SK-N-MC (cell line): Measurements from ENCODE around the gene PNKP.

Experiments used
- DNase-seq: peaks from one replicate; pipeline ENCODE4 v3.0.0-alpha.2; 2011; ENCODE audit warnings: low read depth, low spot score
- H3K27ac ChIP-seq: fragments of 200-600 bp; sonication (generic); 2 replicates; pipeline ENCODE4 v1.5.1; 2016; ENCODE audit warnings: mixed run types
- H3K36me3 ChIP-seq: fragments of 200-600 bp; sonication (generic); 2 replicates; pipeline ENCODE4 v1.6.1; 2017; ENCODE audit warnings: antibody characterized with exemption, low read length, mixed read lengths; ENCODE audit not compliant: insufficient read depth
- H3K4me3 ChIP-seq: fragments of 200-600 bp; sonication (generic); 2 replicates; pipeline ENCODE4 v1.5.1; 2016
- H3K9ac ChIP-seq: fragments of 200-600 bp; sonication (generic); 2 replicates; pipeline ENCODE4 v1.8.0; 2017; ENCODE audit warnings: mixed run types, mixed read lengths; ENCODE audit not compliant: insufficient read length
- H3K9me3 ChIP-seq: fragments of 200-600 bp; sonication (generic); 2 replicates; pipeline ENCODE4 v1.6.1; 2017; ENCODE audit warnings: low read depth, mild to moderate bottlenecking, antibody characterized with exemption, low read length, moderate library complexity, mixed read lengths
- EZH2 ChIP-seq: fragments of 200-600 bp; sonication (generic); IDR thresholded peaks from one replicate; pipeline ENCODE4 v1.6.1; 2017; ENCODE audit warnings: antibody characterized with exemption
- FOXP2 ChIP-seq: optimal IDR thresholded peaks from 2 replicates; pipeline ENCODE3; 2011; ENCODE audit warnings: mild to moderate bottlenecking, moderate library complexity; ENCODE audit not compliant: insufficient read depth; ENCODE audit errors: extremely low read length, control extremely low read depth
- POLR2AphosphoS5 ChIP-seq: IDR thresholded peaks from 2 replicates; pipeline ENCODE4 v1.6.1; 2012; ENCODE audit warnings: mild to moderate bottlenecking, low read depth, low read length, borderline replicate concordance

The PNKP gene

GRCh38 chr19:49874503-49875157, 7.3 kb upstream of the PNKP start:
- Histone ChIP-seq H3K9me3 (no peaks in the 10 kb centered on the region), H3K9ac (peak overlapping the region; percentile 100), H3K4me3 (no peak overlapping the region), H3K27ac (no peak overlapping the region; the same call in 1 of the 2 replicates), H3K36me3 (peaks cover 14% of the 10 kb centered on the region)
- no peak for TF ChIP-seq EZH2
- TF ChIP-seq FOXP2, result no peak
- TF ChIP-seq POLR2AphosphoS5, result no peak
- DNase-seq, result no peak

DNA sequence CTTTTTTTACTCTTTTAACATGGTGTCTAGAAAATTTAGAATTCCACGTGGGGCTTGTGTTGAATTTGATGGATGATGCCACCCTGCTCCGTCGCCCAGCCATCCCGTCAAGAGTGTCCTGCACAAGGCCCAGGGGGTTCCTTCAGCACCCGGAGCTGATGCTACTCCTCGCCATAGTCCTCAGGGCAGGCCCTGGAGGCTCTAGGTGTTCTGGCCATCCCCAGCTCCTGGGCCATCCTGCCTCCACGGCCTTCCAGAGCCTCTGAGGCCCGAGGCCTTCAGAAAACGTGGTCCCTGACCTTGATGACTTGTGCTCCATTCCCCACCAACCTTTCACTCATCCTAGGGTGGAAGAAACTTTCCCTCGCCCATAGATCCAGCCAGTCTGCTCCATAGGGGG, 6.5 kb upstream of the PNKP start:
- H3K27ac ChIP-seq, result no peak overlapping the region; the same call in 1 of the 2 replicates
- H3K9me3 ChIP-seq, result no peaks in the 10 kb centered on the region
- no peak for TF ChIP-seq FOXP2
- no peak for TF ChIP-seq POLR2AphosphoS5
- H3K4me3 ChIP-seq, result no peak overlapping the region
- peaks cover 8% of the 10 kb centered on the region for H3K36me3 ChIP-seq
- no peak for DNase-seq
- peak overlapping the region; percentile 20 for H3K9ac ChIP-seq

DNA sequence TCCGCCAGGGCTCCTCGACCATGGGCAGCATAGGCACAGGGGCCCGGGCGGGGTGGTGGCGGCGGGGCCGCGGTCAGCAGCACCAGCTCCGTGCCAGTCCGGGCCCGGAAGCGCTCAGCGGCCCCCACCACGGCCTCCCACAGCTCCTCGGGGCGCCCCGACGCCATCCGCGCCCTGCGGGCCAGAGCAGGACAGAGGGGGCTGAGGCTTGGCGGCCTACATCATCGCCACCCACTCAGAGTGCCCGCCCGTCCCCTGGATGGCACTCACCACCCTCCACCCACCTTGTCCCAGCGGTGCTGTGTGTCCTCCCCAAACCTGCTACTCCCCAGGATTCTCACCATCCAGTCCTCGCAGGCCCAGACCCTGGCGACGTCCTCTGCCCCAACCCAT, 5.7 kb upstream of the PNKP start:
- no peak for TF ChIP-seq FOXP2
- no peak for TF ChIP-seq POLR2AphosphoS5
- TF ChIP-seq EZH2, result no peak
- no peak for DNase-seq
- peaks cover 8% of the 10 kb centered on the region for H3K36me3 ChIP-seq
- H3K9ac ChIP-seq, result no peak overlapping the region
- no peaks in the 10 kb centered on the region for H3K9me3 ChIP-seq
- no peak overlapping the region for H3K4me3 ChIP-seq
- H3K27ac ChIP-seq, result no peak overlapping the region

GRCh38 chr19:49872245-49873128, 5.1 kb upstream of the PNKP start:
- TF ChIP-seq EZH2 (no peak), POLR2AphosphoS5 (no peak), FOXP2 (no peak)
- Histone ChIP-seq H3K36me3 (peaks cover 8% of the 10 kb centered on the region), H3K9me3 (no peaks in the 10 kb centered on the region), H3K9ac (no peak overlapping the region), H3K27ac (no peak overlapping the region), H3K4me3 (no peak overlapping the region)
- no peak for DNase-seq

- Histone ChIP-seq H3K4me3 (no peak overlapping the region), H3K36me3 (peaks cover 8% of the 10 kb centered on the region), H3K9ac (no peak overlapping the region), H3K27ac (peak overlapping the region; percentile 31; the same call in 1 of the 2 replicates), H3K9me3 (no peaks in the 10 kb centered on the region)
- DNase-seq, result no peak
- no peak for TF ChIP-seq POLR2AphosphoS5
- TF ChIP-seq FOXP2, result no peak
- no peak for TF ChIP-seq EZH2
Observed at GRCh38 chr19:49871349-49871985, 4.1 kb upstream of the PNKP start.

GRCh38 chr19:49870309-49870901, 3.0 kb upstream of the PNKP start:
- no peak for TF ChIP-seq EZH2
- no peak for TF ChIP-seq POLR2AphosphoS5
- TF ChIP-seq FOXP2, result no peak
- H3K9me3 ChIP-seq, result no peaks in the 10 kb centered on the region
- H3K36me3 ChIP-seq, result peaks cover 8% of the 10 kb centered on the region
- DNase-seq, result no peak
- peak overlapping the region; percentile 66 for H3K9ac ChIP-seq
- H3K4me3 ChIP-seq, result peak overlapping the region; percentile 78
- H3K27ac ChIP-seq, result no peak overlapping the region

GRCh38 chr19:49869484-49870308, 2.3 kb upstream of the PNKP start:
- H3K36me3 ChIP-seq, result peaks cover 13% of the 10 kb centered on the region
- H3K27ac ChIP-seq, result no peak overlapping the region
- TF ChIP-seq EZH2 (no peak), POLR2AphosphoS5 (peak; percentile 83), FOXP2 (peak; percentile 23)
- peak overlapping the region; percentile 66 for H3K9ac ChIP-seq
- peak; percentile 100 for DNase-seq
- H3K4me3 ChIP-seq, result peak overlapping the region; percentile 78
- H3K9me3 ChIP-seq, result no peaks in the 10 kb centered on the region
